BLaER1 (cell line): ENCODE measurements around the gene UGT1A4.

Experiments
- H3K27ac ChIP-seq: shearing (Covaris generic); formaldehyde crosslinking; 2 replicates; pipeline ENCODE4 v1.8.1; 2022
- H3K27me3 ChIP-seq: shearing (Covaris generic); formaldehyde crosslinking; 2 replicates; pipeline ENCODE4 v1.8.1; 2022
- H3K36me3 ChIP-seq: shearing (Covaris generic); formaldehyde crosslinking; 2 replicates; pipeline ENCODE4 v1.8.1; 2022
- H3K4me1 ChIP-seq: shearing (Covaris generic); formaldehyde crosslinking; 2 replicates; pipeline ENCODE4 v1.8.1; 2022
- H3K4me2 ChIP-seq: shearing (Covaris generic); formaldehyde crosslinking; 2 replicates; pipeline ENCODE4 v1.8.1; 2022
- H3K4me3 ChIP-seq: shearing (Covaris generic); formaldehyde crosslinking; 2 replicates; pipeline ENCODE4 v1.8.1; 2022
- H3K9ac ChIP-seq: shearing (Covaris generic); formaldehyde crosslinking; 2 replicates; pipeline ENCODE4 v1.8.1; 2022
- H3K9me3 ChIP-seq: shearing (Covaris generic); formaldehyde crosslinking; 2 replicates; pipeline ENCODE4 v1.8.1; 2022
- H4K20me1 ChIP-seq: shearing (Covaris generic); formaldehyde crosslinking; 2 replicates; pipeline ENCODE4 v1.8.1; 2022
- Cebpa-rat ChIP-seq: shearing (Covaris generic); IDR thresholded peaks from 2 replicates; pipeline ENCODE4 v1.8.1; 2022

Gene UGT1A4

DNA sequence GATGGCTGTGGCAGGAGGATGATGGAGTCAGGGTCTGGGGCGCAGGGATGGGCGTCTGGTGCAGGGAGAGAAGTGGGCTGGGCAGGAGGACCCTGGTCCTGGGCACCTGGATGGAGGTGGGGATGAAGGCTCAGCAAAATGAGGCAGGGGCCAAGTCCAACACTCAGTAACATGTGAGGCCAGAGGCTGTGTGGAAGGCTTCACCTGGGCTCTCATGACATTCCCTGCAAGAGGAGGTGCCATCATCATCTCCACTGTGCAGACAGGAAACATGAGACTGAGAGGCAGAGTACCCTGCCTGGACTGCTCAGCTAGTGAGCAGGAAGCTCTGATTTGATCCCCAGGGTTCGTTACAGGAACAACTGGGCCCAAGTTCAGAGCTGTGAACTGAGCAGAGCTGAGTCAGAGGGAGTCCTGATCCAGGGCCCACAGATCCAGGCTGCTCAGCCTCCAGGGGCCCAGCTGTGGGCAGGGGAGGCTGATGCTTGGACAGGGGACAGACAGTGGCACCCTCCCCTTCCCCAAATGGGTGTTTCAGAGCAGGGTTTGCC lies 98.9 kb downstream of the UGT1A4 start:
- peak overlapping the region; percentile 72 for H3K4me2 ChIP-seq
- TF ChIP-seq Cebpa-rat, result no peak

DNA sequence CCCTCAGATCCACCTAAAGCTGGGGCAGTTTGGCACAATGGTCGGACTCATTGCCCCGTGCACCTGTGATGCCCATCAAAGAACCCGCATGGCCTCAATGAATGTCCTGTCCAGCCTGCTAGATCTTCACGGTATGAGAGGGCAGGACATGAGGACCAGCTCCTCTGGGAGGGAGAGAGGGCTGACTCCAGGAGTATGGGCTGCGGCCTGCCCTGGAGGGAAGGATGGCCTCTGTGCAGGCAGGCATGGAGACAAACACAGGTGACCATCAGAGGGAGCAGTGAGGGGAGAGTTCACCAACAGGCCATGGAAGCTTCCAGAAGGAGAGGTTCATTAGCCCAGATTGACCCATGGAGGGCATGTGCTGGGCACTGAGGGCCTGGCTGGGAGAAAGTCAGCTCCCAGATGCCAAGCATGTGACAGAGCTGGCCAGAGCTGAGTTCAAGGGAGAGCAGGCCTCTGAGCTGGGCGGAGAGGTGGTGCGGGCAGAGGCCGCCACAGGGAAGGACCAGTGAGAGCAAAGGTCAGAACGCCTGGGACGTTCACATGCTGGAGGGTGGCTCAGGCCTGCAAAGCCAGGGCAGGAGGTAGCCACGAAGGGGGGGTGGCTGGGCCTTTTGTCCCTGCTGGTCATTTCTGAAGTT lies 99.6 kb downstream of the UGT1A4 start:
- Histone ChIP-seq H3K27ac (peak overlapping the region; percentile 40; the same call in 1 of the 2 replicates), H3K4me2 (peak overlapping the region; percentile 72), H4K20me1 (no peaks in the 10 kb centered on the region), H3K27me3 (no peaks in the 10 kb centered on the region), H3K4me1 (peaks cover 28% of the 10 kb centered on the region), H3K9me3 (no peaks in the 10 kb centered on the region), H3K4me3 (no peak overlapping the region), H3K9ac (peak overlapping the region; percentile 57; the same call in 1 of the 2 replicates), H3K36me3 (no peaks in the 10 kb centered on the region)
- no peak for TF ChIP-seq Cebpa-rat

More for the DNA sequence above, 98.9 kb downstream of the UGT1A4 start:
- Histone ChIP-seq H3K27me3 (no peaks in the 10 kb centered on the region), H3K9me3 (no peaks in the 10 kb centered on the region), H3K9ac (peak overlapping the region; percentile 57; the same call in 1 of the 2 replicates), H3K27ac (peak overlapping the region; percentile 40; the same call in 1 of the 2 replicates), H4K20me1 (no peaks in the 10 kb centered on the region), H3K36me3 (no peaks in the 10 kb centered on the region), H3K4me1 (peaks cover 22% of the 10 kb centered on the region), H3K4me3 (no peak overlapping the region)

DNA sequence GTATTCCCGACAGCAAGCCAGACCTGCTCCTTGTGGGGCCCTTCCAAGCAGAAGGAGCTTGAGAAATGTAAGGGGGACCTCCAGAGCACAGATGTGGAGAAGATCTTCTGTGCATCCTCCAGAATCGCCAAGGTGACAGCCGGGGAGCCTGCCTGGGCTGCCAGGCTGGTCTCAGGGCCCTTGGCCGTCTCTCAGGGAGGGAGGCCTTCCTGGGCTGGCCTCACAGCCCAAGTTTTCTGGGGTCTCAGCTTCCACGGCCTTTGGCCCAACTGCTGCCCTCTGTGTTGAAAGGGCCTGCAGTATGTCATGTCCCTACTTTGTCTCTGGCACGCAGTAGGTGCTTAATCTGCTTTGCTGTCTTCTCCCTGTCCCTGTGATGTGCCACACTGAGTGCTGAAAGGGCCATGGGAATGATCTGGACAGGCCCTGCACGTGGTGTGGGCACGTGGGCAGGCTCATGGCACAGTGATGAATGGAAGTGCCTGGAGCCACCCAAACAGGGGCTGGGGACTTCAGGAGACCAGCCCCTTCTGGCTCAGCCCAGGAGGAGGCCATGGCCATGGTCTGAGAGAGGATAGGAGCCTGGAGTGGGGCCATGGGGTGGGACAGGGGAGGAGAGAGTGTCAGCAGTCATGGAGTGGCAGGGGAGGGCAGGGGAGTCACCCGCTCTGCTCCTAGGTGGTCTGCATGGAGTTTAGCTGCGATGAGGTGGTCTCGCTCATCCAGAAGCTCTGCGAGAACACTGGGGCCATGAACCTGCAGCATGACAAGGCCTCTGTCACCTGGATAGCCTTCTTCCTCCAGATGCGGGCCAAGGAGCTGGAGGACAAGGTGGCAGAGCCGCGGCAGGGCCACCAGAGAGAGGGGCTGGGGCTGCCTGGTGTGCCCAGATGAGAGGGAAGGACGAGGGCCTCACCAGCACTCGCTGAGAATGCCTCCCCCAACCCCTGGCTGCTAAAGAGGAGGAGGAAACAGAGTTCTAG lies 100.4 kb downstream of the UGT1A4 start:
- Histone ChIP-seq H3K4me2 (no peak overlapping the region), H3K9me3 (no peaks in the 10 kb centered on the region), H3K4me1 (peaks cover 37% of the 10 kb centered on the region), H4K20me1 (no peaks in the 10 kb centered on the region), H3K9ac (no peak overlapping the region), H3K27me3 (no peaks in the 10 kb centered on the region), H3K4me3 (no peak overlapping the region), H3K27ac (no peak overlapping the region), H3K36me3 (no peaks in the 10 kb centered on the region)
- TF ChIP-seq Cebpa-rat, result no peak

DNA sequence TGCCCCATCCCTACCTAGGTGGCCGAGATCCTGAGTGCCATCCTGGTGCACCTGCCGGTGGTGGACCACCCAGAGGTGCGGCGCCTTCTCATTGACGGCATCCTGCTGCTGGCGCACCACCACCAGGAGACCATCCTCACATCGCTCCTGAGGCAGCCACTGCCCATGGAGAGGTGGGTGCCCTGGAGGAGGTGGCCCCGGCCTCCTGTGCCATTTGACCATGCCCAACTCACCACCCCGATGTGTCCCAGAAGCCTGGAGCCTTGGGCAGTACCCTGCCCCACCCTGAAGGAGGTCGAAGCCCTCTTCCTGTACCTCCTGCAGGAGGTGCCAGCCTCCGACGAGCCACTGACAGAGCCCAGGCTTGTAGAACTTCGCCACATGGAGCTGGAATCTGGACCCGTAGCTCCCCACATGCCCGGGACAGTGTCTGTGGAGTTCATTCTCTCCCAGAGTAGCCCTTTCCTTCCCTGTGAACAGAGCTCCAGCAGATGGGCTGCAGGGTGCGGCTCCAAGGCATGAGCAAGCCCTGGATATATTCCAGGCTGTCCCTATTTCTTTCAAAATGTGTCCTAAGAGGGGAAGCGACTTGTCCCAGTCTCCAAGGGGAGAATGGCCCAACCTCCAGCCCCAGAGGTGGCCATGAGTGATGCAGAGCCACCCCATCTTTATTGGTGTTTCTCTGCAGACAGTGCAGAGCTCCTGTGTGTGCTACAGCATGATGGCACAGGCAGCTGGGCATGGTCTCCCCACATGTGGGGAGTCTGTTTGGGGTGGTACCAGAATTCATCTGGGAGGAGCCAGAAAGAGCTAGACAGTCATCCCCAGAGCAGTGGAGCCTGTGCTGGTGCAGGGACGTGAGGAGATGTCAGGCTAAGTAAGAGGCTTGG lies 101.6 kb downstream of the UGT1A4 start:
- Histone ChIP-seq H3K36me3 (no peaks in the 10 kb centered on the region), H3K4me1 (peaks cover 44% of the 10 kb centered on the region), H3K9ac (no peak overlapping the region), H3K4me2 (no peak overlapping the region), H3K27ac (no peak overlapping the region), H3K4me3 (no peak overlapping the region), H4K20me1 (no peaks in the 10 kb centered on the region), H3K9me3 (no peaks in the 10 kb centered on the region), H3K27me3 (no peaks in the 10 kb centered on the region)
- TF ChIP-seq Cebpa-rat, result no peak

DNA sequence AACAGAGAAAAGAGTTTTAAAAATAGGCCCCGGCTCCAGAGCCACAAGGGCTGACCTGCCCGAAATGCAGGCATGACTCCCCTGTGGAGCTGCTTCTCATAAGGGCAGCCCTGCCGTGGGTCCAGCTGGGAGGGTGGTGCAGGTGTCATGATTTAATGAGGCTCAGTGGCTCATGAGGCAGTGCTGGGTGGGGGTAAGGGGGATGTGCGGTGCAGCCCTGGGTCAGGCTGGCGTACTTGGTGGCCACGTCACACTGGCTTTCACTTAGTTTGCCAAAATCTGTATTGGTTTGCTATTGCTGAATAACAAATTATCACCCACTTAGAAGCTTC lies 102.2 kb downstream of the UGT1A4 start:
- Histone ChIP-seq H3K4me1 (peaks cover 44% of the 10 kb centered on the region), H3K27ac (no peak overlapping the region), H3K4me2 (no peak overlapping the region), H3K9me3 (no peaks in the 10 kb centered on the region), H3K27me3 (no peaks in the 10 kb centered on the region), H3K4me3 (no peak overlapping the region), H4K20me1 (no peaks in the 10 kb centered on the region), H3K9ac (no peak overlapping the region), H3K36me3 (no peaks in the 10 kb centered on the region)
- no peak for TF ChIP-seq Cebpa-rat

DNA sequence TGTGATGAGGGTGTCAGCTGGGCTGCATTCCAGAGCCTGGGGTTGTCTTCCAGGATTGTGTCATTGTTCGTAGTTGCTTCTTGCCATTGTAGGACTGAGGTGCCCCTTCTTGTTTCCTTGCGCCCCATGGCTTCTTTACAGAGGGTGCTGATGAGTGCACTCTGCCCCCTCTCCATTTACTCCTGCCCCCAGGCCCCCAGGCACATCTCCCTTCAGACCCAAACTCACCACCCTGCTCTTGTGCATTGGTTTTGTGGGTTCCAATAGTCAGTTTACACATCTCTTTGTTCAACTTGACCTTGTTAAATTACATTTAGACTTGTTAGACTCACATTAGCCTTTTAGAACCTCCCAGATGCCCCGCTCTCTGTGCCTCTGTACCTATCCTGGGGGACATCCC lies 102.7 kb downstream of the UGT1A4 start:
- no peaks in the 10 kb centered on the region for H3K9me3 ChIP-seq
- H3K4me3 ChIP-seq, result no peak overlapping the region
- H3K36me3 ChIP-seq, result no peaks in the 10 kb centered on the region
- no peaks in the 10 kb centered on the region for H4K20me1 ChIP-seq
- H3K4me1 ChIP-seq, result peaks cover 44% of the 10 kb centered on the region
- H3K27me3 ChIP-seq, result no peaks in the 10 kb centered on the region
- no peak overlapping the region for H3K27ac ChIP-seq
- no peak for TF ChIP-seq Cebpa-rat
- no peak overlapping the region for H3K9ac ChIP-seq
- no peak overlapping the region for H3K4me2 ChIP-seq

DNA sequence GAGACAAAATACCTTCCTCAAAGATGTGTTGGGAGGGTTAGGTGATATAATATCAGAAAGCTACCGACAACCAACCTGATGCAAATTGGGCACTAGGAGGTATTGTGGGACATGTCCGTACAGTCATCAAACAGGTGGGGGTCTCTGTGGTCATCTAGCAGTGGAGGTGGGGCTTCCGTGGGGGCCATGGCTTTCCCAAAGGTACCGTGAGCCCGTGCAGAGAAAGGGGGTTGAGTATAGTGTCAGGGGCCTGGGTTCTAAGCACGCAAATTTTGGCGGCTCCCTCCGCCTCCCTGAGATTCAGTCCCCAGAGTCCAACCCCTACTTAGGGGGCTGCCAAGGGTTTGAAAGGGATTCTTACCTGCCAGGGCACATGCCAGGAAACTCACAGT lies 103.2 kb downstream of the UGT1A4 start:
- no peak for TF ChIP-seq Cebpa-rat
- no peaks in the 10 kb centered on the region for H3K27me3 ChIP-seq
- peaks cover 39% of the 10 kb centered on the region for H3K4me1 ChIP-seq
- H3K9ac ChIP-seq, result no peak overlapping the region
- H3K36me3 ChIP-seq, result no peaks in the 10 kb centered on the region
- no peak overlapping the region for H3K27ac ChIP-seq
- H3K4me2 ChIP-seq, result no peak overlapping the region
- no peaks in the 10 kb centered on the region for H3K9me3 ChIP-seq
- H3K4me3 ChIP-seq, result no peak overlapping the region
- H4K20me1 ChIP-seq, result no peaks in the 10 kb centered on the region

DNA sequence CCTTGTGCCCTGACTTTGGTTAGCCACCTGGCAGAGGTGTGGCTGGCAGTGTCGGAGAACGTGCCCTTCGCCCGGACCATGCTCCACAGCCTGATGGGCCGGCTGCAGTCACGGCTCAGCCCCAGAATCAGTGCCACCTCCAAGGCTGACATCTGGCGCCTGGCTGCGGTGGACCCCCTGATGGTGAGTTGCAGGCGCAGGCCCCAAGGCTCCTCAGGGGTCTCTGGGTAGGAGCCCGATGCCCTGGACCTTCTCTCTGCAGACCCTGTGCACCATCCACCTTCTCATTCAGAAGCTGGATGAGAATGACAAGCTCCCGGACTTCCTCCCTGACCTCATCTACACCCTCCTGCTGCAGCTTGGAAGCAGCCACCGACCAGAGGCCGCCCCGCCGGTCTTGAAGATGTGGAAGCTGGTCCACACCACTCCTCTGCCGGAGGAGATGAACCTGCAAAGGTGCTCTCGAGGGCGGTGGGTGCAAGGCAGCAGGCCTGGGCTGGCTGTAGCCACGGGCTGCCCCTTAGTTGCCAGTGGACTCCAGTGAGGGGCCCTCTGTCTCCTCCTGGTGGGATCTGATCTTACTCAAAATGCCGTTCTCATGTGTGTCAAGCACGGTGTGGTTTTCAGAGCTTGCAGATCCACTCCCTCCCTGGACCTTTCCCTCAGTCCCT lies 103.7 kb downstream of the UGT1A4 start:
- Histone ChIP-seq H3K4me1 (peaks cover 34% of the 10 kb centered on the region), H3K36me3 (no peaks in the 10 kb centered on the region), H3K9ac (no peak overlapping the region), H3K4me3 (no peak overlapping the region), H3K4me2 (no peak overlapping the region), H3K27me3 (no peaks in the 10 kb centered on the region), H3K9me3 (no peaks in the 10 kb centered on the region), H3K27ac (no peak overlapping the region), H4K20me1 (no peaks in the 10 kb centered on the region)
- TF ChIP-seq Cebpa-rat, result no peak
